PC-9 (cell line): Measurements from ENCODE around the gene AGPAT3.

Experiments
- EZH2 ChIP-seq: fragments of 200-600 bp; sonication (generic); IDR thresholded peaks from 2 replicates; pipeline ENCODE4 v1.8.0; 2017; ENCODE audit warnings: antibody characterized with exemption, low read depth
- TF ChIP-seq, protein P1 (sequence below): fragments of 200-600 bp; sonication (generic); conservative IDR thresholded peaks from 2 replicates; pipeline ENCODE4 v1.6.1; 2017; ENCODE audit warnings: mixed run types, antibody characterized with exemption, mild to moderate bottlenecking, moderate library complexity

DNA sequence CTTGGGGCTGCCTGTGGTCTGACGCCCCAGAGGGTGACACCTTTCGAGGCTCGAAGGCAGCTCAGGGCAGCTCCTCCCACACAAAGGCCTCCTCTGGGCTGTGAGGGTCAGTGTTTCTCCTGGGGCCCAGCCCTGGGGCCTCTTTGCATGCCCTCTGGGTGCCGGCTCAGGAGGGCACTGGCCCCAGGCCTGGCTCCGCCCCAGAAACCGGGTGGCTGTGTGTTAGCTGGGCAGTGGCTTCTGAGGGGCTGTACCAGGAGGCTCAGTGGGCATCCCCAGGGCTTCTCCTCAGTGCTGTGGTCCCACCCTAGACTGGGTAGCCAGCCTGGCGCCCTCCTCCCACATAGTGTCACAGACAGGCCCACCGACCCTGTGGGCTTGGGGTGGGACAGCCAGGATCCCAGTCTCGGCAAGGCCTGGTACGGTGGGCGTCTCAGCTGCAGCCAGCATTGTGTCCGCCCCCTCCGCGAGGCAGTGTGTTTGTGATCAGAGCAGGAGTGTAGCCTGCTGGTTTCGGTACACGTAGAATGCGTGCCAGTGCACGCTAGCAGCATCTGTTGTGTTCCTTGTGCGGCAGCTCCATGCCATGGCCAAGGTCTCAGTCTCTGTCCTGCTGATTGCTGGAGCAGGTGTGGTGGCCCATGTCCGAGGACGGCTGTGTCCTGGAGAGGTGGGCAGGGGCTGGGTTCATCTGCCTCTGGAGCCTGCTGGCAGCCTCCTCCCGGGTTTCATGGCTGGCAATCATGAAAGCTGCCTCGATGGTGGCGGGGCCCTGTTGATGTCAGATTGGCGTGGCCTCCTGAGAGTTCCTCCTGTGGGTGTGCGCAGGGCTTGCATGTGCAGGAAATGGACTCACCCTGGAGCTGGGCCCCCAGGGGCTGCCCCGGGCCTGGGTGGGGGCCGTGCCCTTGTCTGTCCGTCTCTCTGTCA lies 47.6 kb upstream of the AGPAT3 start:
- TF ChIP-seq, protein P1, sequence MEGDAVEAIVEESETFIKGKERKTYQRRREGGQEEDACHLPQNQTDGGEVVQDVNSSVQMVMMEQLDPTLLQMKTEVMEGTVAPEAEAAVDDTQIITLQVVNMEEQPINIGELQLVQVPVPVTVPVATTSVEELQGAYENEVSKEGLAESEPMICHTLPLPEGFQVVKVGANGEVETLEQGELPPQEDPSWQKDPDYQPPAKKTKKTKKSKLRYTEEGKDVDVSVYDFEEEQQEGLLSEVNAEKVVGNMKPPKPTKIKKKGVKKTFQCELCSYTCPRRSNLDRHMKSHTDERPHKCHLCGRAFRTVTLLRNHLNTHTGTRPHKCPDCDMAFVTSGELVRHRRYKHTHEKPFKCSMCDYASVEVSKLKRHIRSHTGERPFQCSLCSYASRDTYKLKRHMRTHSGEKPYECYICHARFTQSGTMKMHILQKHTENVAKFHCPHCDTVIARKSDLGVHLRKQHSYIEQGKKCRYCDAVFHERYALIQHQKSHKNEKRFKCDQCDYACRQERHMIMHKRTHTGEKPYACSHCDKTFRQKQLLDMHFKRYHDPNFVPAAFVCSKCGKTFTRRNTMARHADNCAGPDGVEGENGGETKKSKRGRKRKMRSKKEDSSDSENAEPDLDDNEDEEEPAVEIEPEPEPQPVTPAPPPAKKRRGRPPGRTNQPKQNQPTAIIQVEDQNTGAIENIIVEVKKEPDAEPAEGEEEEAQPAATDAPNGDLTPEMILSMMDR = no peak
- TF ChIP-seq EZH2 = no peak
